ENCODE data around the gene WDR36. TPM values are rescaled to one million over a fixed set of nuclear protein-coding genes. Genes with fewer than 3 reads are reported as not detected.

WDR36 gene
- total and polyA plus RNA-seq, 10 of the 15 experiments (the other 5 are each of a cell fraction or from before 2014, with no cell fraction given), result 13.3 to 61.8 (median 47.0) TPM

- no peak for TF ChIP-seq ZBTB33 (IDR thresholded peaks at IDR 0.05)
- TF ChIP-seq HSF1 (IDR thresholded peaks at IDR 0.05; ENCODE audit: low read depth, low read length), result no peak
- no peak for TF ChIP-seq LARP7 (IDR thresholded peaks at IDR 0.05)
- TF ChIP-seq E2F4 (IDR thresholded peaks at IDR 0.05; ENCODE audit: low read depth, low read length), result no peak
- no peak for TF ChIP-seq SREBF2 (IDR thresholded peaks at IDR 0.05; ENCODE audit: low read length)
- no peak for TF ChIP-seq RUNX3 (IDR thresholded peaks at IDR 0.05; ENCODE audit: low read length)
- TF ChIP-seq BCL3 (IDR thresholded peaks at IDR 0.05; ENCODE audit: borderline replicate concordance, insufficient read depth, low read depth, low read length, poor library complexity, severe bottlenecking), result no peak
- no peak for TF ChIP-seq GABPA (IDR thresholded peaks at IDR 0.05; ENCODE audit: low read depth)
- TF ChIP-seq FOXM1 (IDR thresholded peaks at IDR 0.05; ENCODE audit: low read depth, low read length), result no peak
- TF ChIP-seq EED (IDR thresholded peaks at IDR 0.05; ENCODE audit: low read depth), result no peak
- no peak for TF ChIP-seq SUPT20H (IDR thresholded peaks at IDR 0.05; ENCODE audit: borderline replicate concordance, control insufficient read depth, low read depth, low read length)
Measured at GRCh38 chr5:111132076-111132475, 39.9 kb downstream of the WDR36 start (continued).

All from GM12878 (cell line).